ENCODE data around the gene FHIT.
A peak's percentile ranks its signal among the peaks of the same experiment; 100 is the strongest.
"Not testable (repeated sequence)": the region's sequence is repeated elsewhere in the genome, so short reads cannot be mapped to it uniquely, and the experiment has no call there.

FHIT gene

DNA sequence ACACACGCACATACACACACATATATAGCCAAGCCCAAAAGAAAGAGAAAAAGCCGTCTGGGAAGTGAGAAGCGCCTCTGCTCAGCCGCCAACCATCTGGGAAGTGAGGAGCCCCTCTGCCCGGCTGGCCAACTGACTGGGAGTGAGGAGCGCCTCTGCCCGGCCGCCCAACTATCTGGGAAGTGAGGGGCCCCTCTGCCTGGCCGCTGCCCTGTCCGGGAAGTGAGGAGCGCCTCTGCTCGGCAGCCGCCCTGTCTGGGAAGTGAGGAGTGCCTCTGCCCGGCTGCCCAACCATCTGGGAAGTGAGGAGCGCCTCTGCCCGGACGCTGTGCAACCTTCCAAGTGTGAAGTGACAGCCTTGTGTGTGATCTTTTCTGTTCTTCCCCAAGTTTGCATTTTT lies 49.2 kb downstream of the FHIT start:
- Mint-ChIP-seq H3K27ac (no peak overlapping the region), H3K4me3 (no peak overlapping the region), H3K36me3 (ENCODE audit: low read depth) (no peaks in the 10 kb centered on the region), H3K27me3 (no peaks in the 10 kb centered on the region), H3K9me3 (no peaks in the 10 kb centered on the region), H3K4me1 (peaks cover 2% of the 10 kb centered on the region)
- DNase-seq (no peak), ATAC-seq (no peak)

DNA sequence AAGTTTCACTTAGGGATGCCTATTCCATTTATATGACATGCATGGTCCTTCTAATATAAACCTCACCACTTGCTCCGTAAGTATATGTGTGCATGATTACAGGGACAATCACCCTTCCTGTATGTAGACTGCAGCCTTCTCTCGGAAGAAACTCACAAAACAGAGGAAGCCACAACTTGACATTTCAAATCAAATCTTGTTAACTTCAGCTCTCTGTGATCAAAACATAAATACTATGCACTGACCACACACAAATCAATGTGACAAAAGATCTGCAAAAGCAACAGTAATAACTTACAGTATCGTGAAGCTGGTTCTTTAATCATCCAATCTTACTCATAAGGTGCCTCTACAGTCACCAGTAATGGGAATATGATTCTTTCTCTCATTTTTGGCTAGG lies 50.2 kb downstream of the FHIT start:
- ATAC-seq, result no peak
- no peaks in the 10 kb centered on the region for H3K27me3 Mint-ChIP-seq
- H3K4me1 Mint-ChIP-seq, result peaks cover 2% of the 10 kb centered on the region
- no peaks in the 10 kb centered on the region for H3K9me3 Mint-ChIP-seq
- no peak for DNase-seq
- H3K36me3 Mint-ChIP-seq (ENCODE audit: low read depth), result no peaks in the 10 kb centered on the region
- no peak overlapping the region for H3K4me3 Mint-ChIP-seq
- H3K27ac Mint-ChIP-seq, result no peak overlapping the region

DNA sequence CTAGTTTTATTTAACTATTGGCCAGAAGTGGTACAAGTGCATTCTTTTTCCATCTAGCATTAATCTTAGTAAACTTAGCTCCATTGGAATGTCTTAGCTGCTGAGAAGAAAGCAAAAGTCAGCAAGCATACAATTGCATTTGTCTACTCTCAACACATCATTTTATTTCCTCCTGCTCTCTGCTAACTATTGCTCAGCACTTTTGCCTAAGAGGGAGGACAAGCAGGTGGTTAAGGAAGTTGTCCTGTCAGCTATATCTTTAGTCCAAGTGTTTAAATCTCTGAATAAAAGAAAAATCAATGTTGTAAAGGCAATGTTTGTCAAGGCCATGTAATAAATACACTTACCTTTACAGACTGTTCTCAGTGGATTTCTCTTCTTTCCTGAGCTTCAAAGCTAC lies 51.0 kb downstream of the FHIT start:
- Mint-ChIP-seq H3K9me3 (no peaks in the 10 kb centered on the region), H3K27ac (no peak overlapping the region), H3K36me3 (ENCODE audit: low read depth) (no peaks in the 10 kb centered on the region), H3K27me3 (no peaks in the 10 kb centered on the region), H3K4me3 (no peak overlapping the region), H3K4me1 (peaks cover 2% of the 10 kb centered on the region)
- no peak for DNase-seq
- no peak for ATAC-seq

- no peaks in the 10 kb centered on the region for H3K36me3 Mint-ChIP-seq (ENCODE audit: low read depth)
- no peaks in the 10 kb centered on the region for H3K9me3 Mint-ChIP-seq
- no peak for ATAC-seq
- no peaks in the 10 kb centered on the region for H3K27me3 Mint-ChIP-seq
- no peak overlapping the region for H3K4me3 Mint-ChIP-seq
- H3K27ac Mint-ChIP-seq, result no peak overlapping the region
- H3K4me1 Mint-ChIP-seq, result peaks cover 5% of the 10 kb centered on the region
- no peak for DNase-seq
These were observed 51.4 kb downstream of the FHIT start for GRCh38 chr3:61199843-61200242.

- H3K36me3 Mint-ChIP-seq (ENCODE audit: low read depth), result peaks cover 2% of the 10 kb centered on the region
- ATAC-seq (no peak), DNase-seq (no peak)
- no peaks in the 10 kb centered on the region for H3K27me3 Mint-ChIP-seq
- no peak overlapping the region for H3K27ac Mint-ChIP-seq
- H3K9me3 Mint-ChIP-seq, result no peaks in the 10 kb centered on the region
- H3K4me3 Mint-ChIP-seq, result no peak overlapping the region
- H3K4me1 Mint-ChIP-seq, result peaks cover 3% of the 10 kb centered on the region
These were observed 56.2 kb downstream of the FHIT start for GRCh38 chr3:61194892-61195538.

DNA sequence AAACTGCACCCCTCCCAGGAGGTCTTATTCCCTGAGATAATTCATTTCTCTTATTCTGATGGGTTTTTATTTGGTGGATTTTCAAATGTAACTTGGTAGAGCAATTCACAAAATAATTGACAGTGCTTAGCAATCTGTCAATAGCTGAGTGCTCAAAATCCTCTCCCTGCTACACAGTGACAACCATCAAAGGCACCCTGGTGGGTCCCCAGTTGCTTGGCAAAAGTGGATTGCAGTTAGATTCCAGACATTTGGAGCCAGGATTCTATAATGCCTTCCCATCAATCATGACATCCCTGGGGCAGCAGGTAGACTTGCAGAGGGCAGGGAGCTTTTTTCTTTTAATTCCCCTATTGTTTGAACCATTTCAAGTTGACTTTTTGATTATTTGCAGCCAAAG lies 59.0 kb downstream of the FHIT start:
- Mint-ChIP-seq H3K4me1 (peaks cover 3% of the 10 kb centered on the region), H3K27ac (no peak overlapping the region), H3K9me3 (no peaks in the 10 kb centered on the region), H3K4me3 (no peak overlapping the region), H3K36me3 (ENCODE audit: low read depth) (peaks cover 2% of the 10 kb centered on the region), H3K27me3 (peaks cover 2% of the 10 kb centered on the region)
- DNase-seq (no peak), ATAC-seq (no peak)

GRCh38 chr3:61190205-61190604 lies 61.0 kb downstream of the FHIT start:
- not testable (repeated sequence) for H3K9me3 Mint-ChIP-seq; H3K4me3 Mint-ChIP-seq; ATAC-seq; H3K4me1 Mint-ChIP-seq; DNase-seq; H3K36me3 Mint-ChIP-seq (ENCODE audit: low read depth); H3K27me3 Mint-ChIP-seq; H3K27ac Mint-ChIP-seq

DNA sequence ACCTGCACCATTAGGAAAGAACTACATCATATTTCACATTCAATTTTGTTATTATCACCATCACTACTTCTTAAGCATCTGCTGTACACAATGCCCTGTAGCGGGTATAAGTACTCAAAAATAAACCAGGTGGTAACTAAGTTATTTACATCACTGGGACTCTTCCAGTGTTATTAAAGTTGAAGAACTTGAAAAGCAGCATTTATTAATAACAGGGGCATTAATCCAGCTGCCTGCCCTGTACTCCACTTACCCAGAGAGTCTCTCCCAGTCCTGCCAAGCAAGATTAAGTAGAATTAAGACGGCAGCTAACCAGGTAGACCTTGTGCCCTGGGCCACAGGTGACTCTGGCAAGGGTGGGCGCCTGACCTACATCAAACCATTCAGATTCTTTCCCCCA lies 65.2 kb downstream of the FHIT start:
- no peak for DNase-seq
- no peak for ATAC-seq
- H3K27me3 Mint-ChIP-seq, result peaks cover 2% of the 10 kb centered on the region
- no peak overlapping the region for H3K27ac Mint-ChIP-seq
- H3K9me3 Mint-ChIP-seq, result no peaks in the 10 kb centered on the region
- H3K4me1 Mint-ChIP-seq, result peaks cover 22% of the 10 kb centered on the region
- H3K36me3 Mint-ChIP-seq (ENCODE audit: low read depth), result no peaks in the 10 kb centered on the region
- no peak overlapping the region for H3K4me3 Mint-ChIP-seq

DNA sequence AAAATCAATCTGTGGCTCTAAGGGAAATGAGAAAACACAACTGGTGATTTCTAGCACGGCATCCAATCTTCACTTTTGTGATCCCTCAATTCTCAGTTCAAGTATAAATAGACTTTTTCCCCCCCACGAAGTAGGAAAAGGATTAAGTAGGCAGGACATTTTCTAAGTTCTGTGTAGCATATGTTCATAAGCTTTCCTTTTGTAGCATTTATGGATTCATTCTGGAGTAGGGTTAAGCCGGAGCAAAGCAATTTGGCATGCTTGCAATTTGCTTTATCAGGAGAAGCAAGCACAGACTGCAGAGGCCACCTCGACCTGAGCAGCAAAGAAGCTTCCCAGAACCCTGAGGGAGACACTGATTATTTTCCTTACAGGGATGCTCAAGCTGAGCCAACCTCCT lies 66.3 kb downstream of the FHIT start:
- H3K36me3 Mint-ChIP-seq (ENCODE audit: low read depth), result no peaks in the 10 kb centered on the region
- H3K27me3 Mint-ChIP-seq, result peaks cover 2% of the 10 kb centered on the region
- DNase-seq, result no peak
- no peak overlapping the region for H3K4me3 Mint-ChIP-seq
- no peak for ATAC-seq
- H3K9me3 Mint-ChIP-seq, result peaks cover 1% of the 10 kb centered on the region
- no peak overlapping the region for H3K27ac Mint-ChIP-seq
- peaks cover 25% of the 10 kb centered on the region for H3K4me1 Mint-ChIP-seq

DNA sequence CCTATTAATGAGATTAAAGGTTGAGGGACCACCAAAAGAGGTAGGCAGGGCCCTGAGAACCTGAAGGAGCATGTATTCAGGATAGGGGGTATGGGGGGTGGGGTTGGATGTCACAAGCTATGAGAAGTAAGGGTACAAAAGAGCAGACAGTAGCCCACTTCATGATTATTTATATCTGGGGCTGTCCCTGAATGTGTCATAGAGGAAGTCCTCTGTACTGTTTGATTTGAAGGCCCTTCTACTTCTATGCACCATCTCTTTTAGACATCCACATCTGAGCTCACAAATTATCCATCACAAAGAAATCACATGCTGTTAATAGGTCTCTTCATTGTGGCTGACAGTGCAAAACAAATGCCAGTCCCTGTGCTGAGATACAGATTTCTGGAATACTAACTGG lies 68.6 kb downstream of the FHIT start:
- H3K36me3 Mint-ChIP-seq (ENCODE audit: low read depth), result no peaks in the 10 kb centered on the region
- peaks cover 26% of the 10 kb centered on the region for H3K4me1 Mint-ChIP-seq
- no peaks in the 10 kb centered on the region for H3K27me3 Mint-ChIP-seq
- no peak overlapping the region for H3K4me3 Mint-ChIP-seq
- H3K9me3 Mint-ChIP-seq, result peaks cover 5% of the 10 kb centered on the region
- ATAC-seq (peak; percentile 83), DNase-seq (no peak)
- H3K27ac Mint-ChIP-seq, result no peak overlapping the region

DNA sequence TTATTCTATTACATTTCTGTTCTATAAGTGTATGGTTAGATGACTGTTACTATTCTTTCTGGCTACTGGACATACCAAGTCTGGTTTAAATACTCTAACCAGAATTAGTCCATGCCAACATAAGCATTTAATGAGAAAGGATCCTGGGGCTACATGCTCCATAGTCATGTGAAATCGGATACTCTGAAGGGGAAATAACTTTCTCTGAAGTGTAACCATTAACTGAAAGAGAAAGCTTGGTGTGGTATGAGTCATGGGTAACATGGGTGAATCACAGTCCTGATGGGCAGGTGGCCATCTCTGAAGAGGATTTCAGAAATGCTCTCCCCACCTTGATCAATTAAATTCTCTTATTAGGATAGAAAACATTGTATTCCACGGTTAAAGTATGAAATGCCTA lies 69.4 kb downstream of the FHIT start:
- no peak for DNase-seq
- H3K27ac Mint-ChIP-seq, result no peak overlapping the region

GRCh38 chr3:61180206-61180605 lies 71.0 kb downstream of the FHIT start:
- no peak for DNase-seq
- Mint-ChIP-seq H3K4me1 (peaks cover 26% of the 10 kb centered on the region), H3K27ac (no peak overlapping the region), H3K27me3 (no peaks in the 10 kb centered on the region), H3K36me3 (ENCODE audit: low read depth) (no peaks in the 10 kb centered on the region), H3K9me3 (peaks cover 8% of the 10 kb centered on the region), H3K4me3 (no peak overlapping the region)
- ATAC-seq, result no peak

More for the DNA sequence above, 69.4 kb downstream of the FHIT start:
- peaks cover 5% of the 10 kb centered on the region for H3K9me3 Mint-ChIP-seq
- H3K36me3 Mint-ChIP-seq (ENCODE audit: low read depth), result no peaks in the 10 kb centered on the region
- no peak overlapping the region for H3K4me3 Mint-ChIP-seq
- peak; percentile 88 for ATAC-seq
- H3K27me3 Mint-ChIP-seq, result no peaks in the 10 kb centered on the region
- H3K4me1 Mint-ChIP-seq, result peaks cover 26% of the 10 kb centered on the region

- peaks cover 8% of the 10 kb centered on the region for H3K9me3 Mint-ChIP-seq
- H3K4me1 Mint-ChIP-seq, result peaks cover 25% of the 10 kb centered on the region
- no peak for DNase-seq
- H3K4me3 Mint-ChIP-seq, result no peak overlapping the region
- H3K27me3 Mint-ChIP-seq, result no peaks in the 10 kb centered on the region
- ATAC-seq, result no peak
- H3K27ac Mint-ChIP-seq, result no peak overlapping the region
- H3K36me3 Mint-ChIP-seq (ENCODE audit: low read depth), result no peaks in the 10 kb centered on the region
These were observed 73.1 kb downstream of the FHIT start for GRCh38 chr3:61178167-61178566.

GRCh38 chr3:61177450-61177849 lies 73.8 kb downstream of the FHIT start:
- Mint-ChIP-seq H3K4me3 (no peak overlapping the region), H3K27me3 (no peaks in the 10 kb centered on the region), H3K9me3 (peaks cover 8% of the 10 kb centered on the region), H3K27ac (no peak overlapping the region), H3K36me3 (ENCODE audit: low read depth) (no peaks in the 10 kb centered on the region), H3K4me1 (peaks cover 18% of the 10 kb centered on the region)
- no peak for DNase-seq
- ATAC-seq, result no peak

DNA sequence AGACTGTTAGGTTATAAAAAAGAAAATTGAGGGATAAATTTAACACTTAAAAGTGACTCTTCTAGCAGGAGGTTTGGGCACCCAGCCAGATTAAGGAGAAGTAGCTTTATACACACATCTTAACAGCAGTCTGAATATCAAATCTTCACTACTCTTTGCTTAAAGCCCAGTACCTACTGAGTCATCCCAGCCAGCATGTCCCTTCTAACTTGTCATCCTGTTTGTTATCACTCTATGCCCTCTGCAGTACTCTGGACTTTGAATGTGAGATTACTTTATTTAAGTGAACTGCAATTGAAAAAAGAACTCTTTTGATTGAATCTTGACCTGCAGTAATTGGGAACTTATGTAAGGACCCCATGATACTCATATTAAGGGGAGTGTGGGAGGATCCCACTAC lies 77.6 kb downstream of the FHIT start:
- no peak for ATAC-seq

DNA sequence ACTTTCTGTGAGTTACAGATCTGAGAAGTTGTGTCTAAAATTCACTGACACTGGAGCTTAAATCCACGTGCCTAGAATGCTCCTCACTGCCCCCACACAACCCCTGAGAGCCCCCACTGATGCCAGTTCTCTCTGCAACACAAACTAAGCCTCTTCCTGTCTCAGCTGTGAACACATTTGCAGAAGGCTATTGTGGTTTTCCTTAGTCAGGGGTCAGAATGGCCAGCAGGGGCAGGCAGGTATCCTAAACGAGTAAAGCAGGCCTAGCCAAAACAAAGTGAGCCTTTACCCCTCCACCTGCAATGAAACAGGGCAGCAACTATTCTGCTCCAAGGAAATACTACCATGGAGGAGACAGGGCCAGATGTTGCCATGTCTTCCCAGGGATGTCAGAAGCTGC lies 78.6 kb downstream of the FHIT start:
- Mint-ChIP-seq H3K27ac (no peak overlapping the region), H3K4me3 (no peak overlapping the region), H3K36me3 (ENCODE audit: low read depth) (no peaks in the 10 kb centered on the region), H3K27me3 (no peaks in the 10 kb centered on the region), H3K9me3 (peaks cover 4% of the 10 kb centered on the region), H3K4me1 (peaks cover 3% of the 10 kb centered on the region)
- no peak for ATAC-seq
- no peak for DNase-seq

More for the DNA sequence above, 77.6 kb downstream of the FHIT start:
- Mint-ChIP-seq H3K9me3 (peaks cover 4% of the 10 kb centered on the region), H3K27ac (no peak overlapping the region), H3K36me3 (ENCODE audit: low read depth) (no peaks in the 10 kb centered on the region), H3K4me1 (peaks cover 3% of the 10 kb centered on the region), H3K27me3 (no peaks in the 10 kb centered on the region), H3K4me3 (no peak overlapping the region)
- DNase-seq, result no peak
